Uterus (tissue), 4 donors: ENCODE results near the gene ADAMTS14. TPM values are rescaled to one million over a fixed set of nuclear protein-coding genes. Genes with fewer than 3 reads are reported as not detected.

Experiments
- DNase-seq, 2 donors: peaks; one replicate each; pipeline ENCODE4 v3.0.0-alpha.2; 2019 to 2020
- H3K27ac ChIP-seq, 2 donors: fragments of 200-600 bp; sonication (generic); 1 replicate in 1 of 2; 2 replicates in 1 of 2; pipeline ENCODE4 v1.5.1; 2016 to 2018
- H3K27me3 ChIP-seq, 2 donors: fragments of 200-600 bp; sonication (generic); one replicate each; pipeline ENCODE4 v1.5.1; 2018 to 2019; ENCODE audit warnings: control low read depth in 1 of 2
- H3K36me3 ChIP-seq, 2 donors: fragments of 200-600 bp; sonication (generic); one replicate each; pipeline ENCODE4 v1.5.1; 2019; ENCODE audit warnings: control low read depth in 1 of 2
- H3K4me1 ChIP-seq, 2 donors: fragments of 200-600 bp; sonication (generic); one replicate each; pipeline ENCODE4 v1.5.1; 2018 to 2019; ENCODE audit warnings: control low read depth in 1 of 2
- H3K4me3 ChIP-seq, 2 donors: fragments of 200-600 bp; sonication (generic); 1 replicate in 1 of 2; 2 replicates in 1 of 2; pipeline ENCODE4 v1.5.1; 2018 to 2019; ENCODE audit warnings: mild to moderate bottlenecking in 1 of 2
- H3K9me3 ChIP-seq, 2 donors: fragments of 200-600 bp; sonication (generic); one replicate each; pipeline ENCODE4 v1.5.1; 2019; ENCODE audit warnings: control low read depth in 1 of 2
- POLR2A ChIP-seq, 2 donors: fragments of 450-650 bp; IDR thresholded peaks; one replicate each; pipeline ENCODE4 v1.6.1; 2016; ENCODE audit warnings: antibody characterized with exemption in 2 of 2, mild to moderate bottlenecking in 1 of 2, moderate library complexity in 1 of 2
- intact Hi-C: fragments of 100-400 bp; cut with DNase I; formaldehyde crosslinking; loops from one replicate; pipeline ENCODE4 v1.15.1; 2023; ENCODE audit warnings: low total_unique reads
- total RNA-seq, 4 donors: library from RNA; depleted of rRNA in 3 of 4; stranded (reverse); fragments of >200 nt in 3 of 4; gene quantifications; one replicate each; pipeline versions ENCODE4 v1.1.0 to v1.2.4, GENCODE V29; 2014 to 2023
- TF ChIP-seq, protein P1 (sequence below), 4 experiments: fragments of 200-600 bp in 2 of 4; fragments of 450-650 bp in 2 of 4; sonication (generic) in 2 of 4; IDR thresholded peaks; one replicate each; pipeline ENCODE4 v1.5.1; 2016 to 2019; ENCODE audit warnings: antibody characterized with exemption in 4 of 4, mild to moderate bottlenecking in 2 of 4, moderate library complexity in 1 of 4
- donor health status: DM: yes; HTN: yes; CAD: no.

The ADAMTS14 gene
- total RNA-seq, 4 donors from 2014 or later, result 0.18 to 3.7 TPM; not detected in 2

DNA sequence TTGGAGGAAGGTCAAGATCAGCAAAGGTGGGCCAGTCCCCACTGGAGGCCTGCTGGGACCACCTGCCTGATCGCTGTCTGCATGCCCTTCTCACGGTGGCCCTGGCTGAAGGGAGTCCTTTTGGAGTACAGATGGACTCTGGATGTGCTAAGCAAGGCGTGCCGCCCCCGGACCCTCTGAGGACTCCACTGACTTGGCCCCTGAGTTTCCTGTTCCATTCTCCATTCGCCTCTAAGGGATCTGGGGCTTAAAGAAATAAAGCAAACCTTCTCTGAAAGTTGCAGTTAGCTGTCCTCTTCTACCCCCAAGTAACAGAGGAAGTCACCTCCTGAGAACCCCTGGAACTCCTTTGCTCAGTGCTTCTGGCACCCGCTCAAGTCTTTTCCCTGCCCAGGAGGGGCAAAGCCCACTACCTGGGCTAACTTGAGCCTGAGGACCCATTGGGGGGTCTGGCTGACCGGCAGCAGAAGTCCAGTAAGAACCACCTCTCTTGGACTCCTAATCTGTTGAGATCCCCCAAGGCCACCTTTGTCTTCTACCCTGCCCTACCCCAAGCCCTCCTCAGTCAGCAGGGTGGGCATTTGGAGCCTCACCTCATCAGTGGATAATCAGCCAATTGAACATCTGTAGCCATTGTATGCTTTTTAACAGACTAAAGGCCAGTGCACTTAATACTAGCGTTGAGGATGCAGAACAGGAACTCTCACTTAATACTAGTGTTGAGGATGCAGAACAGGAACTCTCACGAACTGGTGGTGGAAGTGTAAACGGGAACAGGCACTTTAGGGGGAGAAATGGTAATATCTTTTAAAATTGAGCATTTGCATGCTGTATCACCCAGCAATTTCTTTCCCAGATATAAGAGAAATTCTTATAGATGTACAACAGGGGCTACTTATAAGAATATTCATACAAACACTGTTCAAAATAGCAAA lies 110.7 kb downstream of the ADAMTS14 start:
- H3K4me1 ChIP-seq, result no peaks in the 10 kb centered on the region
- intact Hi-C loops, result no loop called here
- no peak overlapping the region for H3K4me3 ChIP-seq
- DNase-seq, result no peak
- TF ChIP-seq, protein P1, sequence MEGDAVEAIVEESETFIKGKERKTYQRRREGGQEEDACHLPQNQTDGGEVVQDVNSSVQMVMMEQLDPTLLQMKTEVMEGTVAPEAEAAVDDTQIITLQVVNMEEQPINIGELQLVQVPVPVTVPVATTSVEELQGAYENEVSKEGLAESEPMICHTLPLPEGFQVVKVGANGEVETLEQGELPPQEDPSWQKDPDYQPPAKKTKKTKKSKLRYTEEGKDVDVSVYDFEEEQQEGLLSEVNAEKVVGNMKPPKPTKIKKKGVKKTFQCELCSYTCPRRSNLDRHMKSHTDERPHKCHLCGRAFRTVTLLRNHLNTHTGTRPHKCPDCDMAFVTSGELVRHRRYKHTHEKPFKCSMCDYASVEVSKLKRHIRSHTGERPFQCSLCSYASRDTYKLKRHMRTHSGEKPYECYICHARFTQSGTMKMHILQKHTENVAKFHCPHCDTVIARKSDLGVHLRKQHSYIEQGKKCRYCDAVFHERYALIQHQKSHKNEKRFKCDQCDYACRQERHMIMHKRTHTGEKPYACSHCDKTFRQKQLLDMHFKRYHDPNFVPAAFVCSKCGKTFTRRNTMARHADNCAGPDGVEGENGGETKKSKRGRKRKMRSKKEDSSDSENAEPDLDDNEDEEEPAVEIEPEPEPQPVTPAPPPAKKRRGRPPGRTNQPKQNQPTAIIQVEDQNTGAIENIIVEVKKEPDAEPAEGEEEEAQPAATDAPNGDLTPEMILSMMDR (IDR thresholded peaks at IDR 0.05), result no peak
- no peak for TF ChIP-seq POLR2A (IDR thresholded peaks at IDR 0.05)
- no peaks in the 10 kb centered on the region for H3K27me3 ChIP-seq
- H3K36me3 ChIP-seq, result no peaks in the 10 kb centered on the region
- H3K27ac ChIP-seq, result no peak overlapping the region
- no peaks in the 10 kb centered on the region for H3K9me3 ChIP-seq

DNA sequence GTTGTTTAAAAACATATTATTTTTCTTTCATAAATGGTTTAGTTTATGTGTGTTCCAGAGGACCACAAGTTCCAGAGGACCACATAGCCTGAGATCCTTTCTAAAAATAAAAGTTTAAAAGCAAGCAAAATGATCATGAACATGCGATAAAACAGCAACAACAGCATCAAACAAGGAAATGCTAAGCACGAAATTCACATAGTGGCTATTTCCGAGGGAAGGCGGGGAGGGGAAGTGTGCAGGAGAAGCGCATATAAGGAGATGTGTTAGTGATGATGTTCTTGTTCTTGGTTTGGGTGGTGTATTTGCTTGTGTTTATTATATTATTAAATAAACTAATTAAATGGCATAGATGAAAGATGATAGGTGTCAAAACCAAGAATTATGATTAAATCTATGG lies 111.7 kb downstream of the ADAMTS14 start:
- Histone ChIP-seq H3K27me3 (no peaks in the 10 kb centered on the region), H3K36me3 (no peaks in the 10 kb centered on the region), H3K4me1 (no peaks in the 10 kb centered on the region), H3K9me3 (no peaks in the 10 kb centered on the region), H3K27ac (no peak overlapping the region), H3K4me3 (no peak overlapping the region)
- no peak for TF ChIP-seq POLR2A (IDR thresholded peaks at IDR 0.05)
- TF ChIP-seq, protein P1 (IDR thresholded peaks at IDR 0.05), result no peak
- DNase-seq, result no peak
- intact Hi-C loops, result no loop called here

DNA sequence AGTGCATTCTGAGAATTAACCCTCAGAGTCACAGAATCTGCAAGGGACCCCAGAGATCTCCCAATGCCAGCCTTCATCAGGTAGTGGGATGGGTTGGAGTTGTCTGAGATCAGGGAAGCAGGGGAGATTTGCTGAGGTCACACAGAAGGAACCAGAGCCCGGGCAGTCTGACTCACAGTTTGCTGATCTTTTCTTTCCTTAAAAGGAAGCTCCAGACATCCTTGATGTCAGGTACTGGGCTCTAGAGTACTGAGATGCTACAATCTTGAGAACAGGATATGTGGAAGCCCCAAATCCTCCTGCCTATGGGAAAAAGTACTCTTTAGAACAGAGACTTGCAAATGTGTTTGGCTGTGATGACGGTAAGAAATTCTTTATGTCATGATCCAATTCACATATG lies 112.2 kb downstream of the ADAMTS14 start:
- H3K9me3 ChIP-seq, result no peaks in the 10 kb centered on the region
- no peaks in the 10 kb centered on the region for H3K27me3 ChIP-seq
- H3K36me3 ChIP-seq, result no peaks in the 10 kb centered on the region
- H3K27ac ChIP-seq, result no peak overlapping the region
- no peak overlapping the region for H3K4me3 ChIP-seq
- intact Hi-C loops, result no loop called here
- no peak for DNase-seq
- TF ChIP-seq, protein P1 (IDR thresholded peaks at IDR 0.05), result no peak
- no peak for TF ChIP-seq POLR2A (IDR thresholded peaks at IDR 0.05)
- H3K4me1 ChIP-seq, result no peaks in the 10 kb centered on the region

DNA sequence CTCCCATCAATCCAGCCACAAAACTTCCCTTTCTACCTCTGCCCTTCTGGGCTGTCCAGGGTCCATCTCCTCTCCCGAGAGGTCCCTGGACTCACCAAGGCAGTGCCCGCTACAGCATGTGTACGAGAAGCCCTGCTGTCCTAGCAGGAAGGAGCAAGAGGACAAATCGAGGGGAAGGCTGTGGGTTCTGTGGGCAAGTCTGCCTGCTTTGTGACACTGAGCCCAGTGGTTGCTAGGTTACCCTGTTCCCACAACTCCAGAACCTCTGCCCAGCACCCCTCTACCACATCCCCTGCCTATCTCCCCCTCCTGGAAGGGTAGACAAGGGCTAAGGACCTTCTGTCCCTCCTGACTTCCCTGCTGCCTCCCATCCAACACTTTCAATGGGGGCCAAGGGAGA lies 112.9 kb downstream of the ADAMTS14 start, which contains the start of gene TBATA:
TSS of gene TBATA (minus strand) at position 188 of the 400 bp plus-strand sequence. CDS start 1,998 bp downstream, outside the sequence.
- no peaks in the 10 kb centered on the region for H3K36me3 ChIP-seq
- no peak within 1 kb of the TSS for H3K4me3 ChIP-seq
- intact Hi-C loops, result no loop called here
- H3K27me3 ChIP-seq, result no peaks in the 10 kb centered on the region
- H3K4me1 ChIP-seq, result no peaks in the 10 kb centered on the region
- no peak within 1 kb of the TSS for H3K27ac ChIP-seq
- TF ChIP-seq POLR2A (IDR thresholded peaks at IDR 0.05), result no peak
- TF ChIP-seq, protein P1 (IDR thresholded peaks at IDR 0.05), result no peak
- H3K9me3 ChIP-seq, result no peaks in the 10 kb centered on the region
- no peak for DNase-seq

DNA sequence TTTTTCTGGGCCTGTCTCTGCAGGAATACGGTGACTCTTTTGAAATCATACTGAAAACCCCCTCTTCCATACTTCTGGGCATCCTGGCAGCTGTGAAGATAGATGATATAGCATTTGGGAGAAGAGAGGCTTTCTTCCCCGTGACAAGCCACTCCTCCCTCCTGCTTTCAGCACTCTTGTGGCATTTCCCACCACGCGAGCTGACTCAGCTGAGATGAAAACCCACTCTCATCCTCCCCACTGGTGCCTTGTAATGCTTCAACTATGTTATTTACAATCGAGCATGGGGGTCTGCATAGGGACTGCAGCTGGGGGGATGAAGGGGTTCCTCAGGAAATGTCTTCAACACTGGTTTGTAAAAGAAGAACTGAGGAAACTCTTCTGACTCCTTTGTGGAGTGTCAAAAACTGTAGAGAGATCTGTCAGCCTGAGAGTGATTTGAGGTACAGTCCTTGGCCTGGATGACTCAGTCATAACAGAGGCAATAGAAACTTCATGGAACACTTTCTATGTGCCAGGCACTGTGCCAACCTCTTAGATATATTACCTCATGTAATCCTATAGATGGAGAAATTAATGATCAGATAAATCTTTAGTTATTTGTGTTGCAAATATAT lies 114.6 kb downstream of the ADAMTS14 start:
- Histone ChIP-seq H3K27me3 (no peaks in the 10 kb centered on the region), H3K27ac (no peak overlapping the region), H3K4me3 (no peak overlapping the region), H3K36me3 (no peaks in the 10 kb centered on the region), H3K9me3 (no peaks in the 10 kb centered on the region), H3K4me1 (no peaks in the 10 kb centered on the region)
- DNase-seq, result no peak
- no peak for TF ChIP-seq POLR2A (IDR thresholded peaks at IDR 0.05)
- TF ChIP-seq, protein P1 (IDR thresholded peaks at IDR 0.05), result no peak
- intact Hi-C loops, result no loop called here
